ENCODE measurements around the gene MTHFD1L. TPM values are rescaled to one million over a fixed set of nuclear protein-coding genes. Genes with fewer than 3 reads are reported as not detected.

MTHFD1L gene
- total RNA-seq, 2 donors from 2014 or later = 13.0 to 19.1 TPM

GRCh38 chr6:150966786-150967185, 101.3 kb downstream of the MTHFD1L start:
- intact Hi-C loops (cut with DNase I) = no loop called here
- DNase-seq (no peak), ATAC-seq (no peak)
- Histone ChIP-seq H3K9me3 (no peaks in the 10 kb centered on the region), H3K4me3 (no peak overlapping the region), H3K27me3 (no peaks in the 10 kb centered on the region), H3K4me1 (no peaks in the 10 kb centered on the region), H3K36me3 (replicated peaks in 1 of 2; ENCODE audit: insufficient read depth in 1 of 2, low read depth in 2 of 2) (no peaks in the 10 kb centered on the region), H3K27ac (no peak overlapping the region)
- WGBS, 2 donors = 67 to 77% methylated on average over 6 of the region's 6 CpGs
- TF ChIP-seq CTCF (IDR thresholded peaks at IDR 0.05) = no peak
- TF ChIP-seq POLR2A (IDR thresholded peaks at IDR 0.05) = no peak

- no peak for ATAC-seq
- Histone ChIP-seq H3K9me3 (no peaks in the 10 kb centered on the region), H3K4me1 (no peaks in the 10 kb centered on the region), H3K36me3 (replicated peaks in 1 of 2; ENCODE audit: insufficient read depth in 1 of 2, low read depth in 2 of 2) (no peaks in the 10 kb centered on the region), H3K27me3 (no peaks in the 10 kb centered on the region), H3K4me3 (no peak overlapping the region), H3K27ac (no peak overlapping the region)
- intact Hi-C loops (cut with DNase I) = no loop called here
- WGBS, 2 donors = 83 to 94% methylated on average over 6 of the region's 6 CpGs
- DNase-seq = no peak
- no peak for TF ChIP-seq POLR2A (IDR thresholded peaks at IDR 0.05)
- no peak for TF ChIP-seq CTCF (IDR thresholded peaks at IDR 0.05)
Observed at GRCh38 chr6:150967381-150967780, 101.9 kb downstream of the MTHFD1L start.

GRCh38 chr6:150967910-150968309, 102.4 kb downstream of the MTHFD1L start:
- Histone ChIP-seq H3K4me3 (no peak overlapping the region), H3K36me3 (replicated peaks in 1 of 2; ENCODE audit: insufficient read depth in 1 of 2, low read depth in 2 of 2) (no peaks in the 10 kb centered on the region), H3K27me3 (no peaks in the 10 kb centered on the region), H3K27ac (no peak overlapping the region), H3K9me3 (no peaks in the 10 kb centered on the region), H3K4me1 (no peaks in the 10 kb centered on the region)
- no peak for TF ChIP-seq CTCF (IDR thresholded peaks at IDR 0.05)
- TF ChIP-seq POLR2A (IDR thresholded peaks at IDR 0.05) = no peak
- WGBS, 2 donors = 78 to 79% methylated on average over 8 of the region's 8 CpGs
- DNase-seq = no peak
- ATAC-seq = no peak
- intact Hi-C loops (cut with DNase I) = no loop called here

GRCh38 chr6:150969901-150970300, 104.4 kb downstream of the MTHFD1L start:
- intact Hi-C loops (cut with DNase I) = no loop called here
- no peak overlapping the region for H3K27ac ChIP-seq
- H3K9me3 ChIP-seq = no peaks in the 10 kb centered on the region
- WGBS, 2 donors = 90 to 97% methylated on average over 4 of the region's 4 CpGs
- no peak for DNase-seq
- H3K4me1 ChIP-seq = no peaks in the 10 kb centered on the region
- no peaks in the 10 kb centered on the region for H3K36me3 ChIP-seq (replicated peaks in 1 of 2; ENCODE audit: insufficient read depth in 1 of 2, low read depth in 2 of 2)
- H3K4me3 ChIP-seq = no peak overlapping the region
- ATAC-seq = no peak
- no peaks in the 10 kb centered on the region for H3K27me3 ChIP-seq
- TF ChIP-seq POLR2A (IDR thresholded peaks at IDR 0.05) (no peak), CTCF (IDR thresholded peaks at IDR 0.05) (no peak)

- TF ChIP-seq CTCF (IDR thresholded peaks at IDR 0.05) = no peak
- no peak for TF ChIP-seq POLR2A (IDR thresholded peaks at IDR 0.05)
- Histone ChIP-seq H3K9me3 (no peaks in the 10 kb centered on the region), H3K27ac (no peak overlapping the region), H3K36me3 (replicated peaks in 1 of 2; ENCODE audit: insufficient read depth in 1 of 2, low read depth in 2 of 2) (no peaks in the 10 kb centered on the region), H3K4me1 (no peaks in the 10 kb centered on the region), H3K27me3 (no peaks in the 10 kb centered on the region), H3K4me3 (no peak overlapping the region)
- 89 to 90% methylated on average over 8 of the region's 8 CpGs for WGBS, 2 donors
- DNase-seq (no peak), ATAC-seq (no peak)
- intact Hi-C loops (cut with DNase I) = no loop called here
Observed at GRCh38 chr6:150971219-150971618, 105.7 kb downstream of the MTHFD1L start.

Measured in body of pancreas (tissue), 4 donors.